ENCODE results near the gene CD300C.

CD300C gene

DNA sequence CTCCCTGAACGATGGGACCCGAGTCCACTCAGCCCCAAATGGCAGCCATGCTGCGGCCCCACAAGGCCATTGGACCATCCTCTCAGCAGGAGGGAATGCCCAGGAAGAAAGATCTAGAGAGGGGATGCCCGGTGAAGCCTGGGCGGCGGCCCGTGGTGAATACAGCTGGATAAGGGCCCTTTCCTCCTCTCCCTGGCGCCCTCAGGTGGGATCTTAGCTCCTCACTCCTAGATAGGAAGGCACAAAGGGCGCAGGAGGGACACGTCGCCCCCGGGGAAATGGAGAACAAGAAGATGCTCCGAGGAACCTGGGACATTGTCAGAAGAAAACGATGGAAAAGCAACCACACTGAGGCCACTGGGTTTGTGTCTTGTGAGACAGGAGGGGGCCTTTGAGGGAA lies 2.5 kb downstream of the CD300C start:
- no peak overlapping the region for H3K4me3 ChIP-seq (ENCODE audit: insufficient read depth, low read length, poor library complexity, severe bottlenecking)
- no peak overlapping the region for H3K4me2 ChIP-seq (ENCODE audit: low read depth, low read length, poor library complexity, severe bottlenecking)
- no peak overlapping the region for H2AFZ ChIP-seq (ENCODE audit: low read depth, low read length, severe bottlenecking)
- no peaks in the 10 kb centered on the region for H3K9me3 ChIP-seq (ENCODE audit: insufficient read depth, low read length)
- no peaks in the 10 kb centered on the region for H3K36me3 ChIP-seq (ENCODE audit: low read length)
- TF ChIP-seq EZH2phosphoT487 (conservative IDR thresholded peaks at IDR 0.05; ENCODE audit: low read length): no peak
- TF ChIP-seq, protein P1, sequence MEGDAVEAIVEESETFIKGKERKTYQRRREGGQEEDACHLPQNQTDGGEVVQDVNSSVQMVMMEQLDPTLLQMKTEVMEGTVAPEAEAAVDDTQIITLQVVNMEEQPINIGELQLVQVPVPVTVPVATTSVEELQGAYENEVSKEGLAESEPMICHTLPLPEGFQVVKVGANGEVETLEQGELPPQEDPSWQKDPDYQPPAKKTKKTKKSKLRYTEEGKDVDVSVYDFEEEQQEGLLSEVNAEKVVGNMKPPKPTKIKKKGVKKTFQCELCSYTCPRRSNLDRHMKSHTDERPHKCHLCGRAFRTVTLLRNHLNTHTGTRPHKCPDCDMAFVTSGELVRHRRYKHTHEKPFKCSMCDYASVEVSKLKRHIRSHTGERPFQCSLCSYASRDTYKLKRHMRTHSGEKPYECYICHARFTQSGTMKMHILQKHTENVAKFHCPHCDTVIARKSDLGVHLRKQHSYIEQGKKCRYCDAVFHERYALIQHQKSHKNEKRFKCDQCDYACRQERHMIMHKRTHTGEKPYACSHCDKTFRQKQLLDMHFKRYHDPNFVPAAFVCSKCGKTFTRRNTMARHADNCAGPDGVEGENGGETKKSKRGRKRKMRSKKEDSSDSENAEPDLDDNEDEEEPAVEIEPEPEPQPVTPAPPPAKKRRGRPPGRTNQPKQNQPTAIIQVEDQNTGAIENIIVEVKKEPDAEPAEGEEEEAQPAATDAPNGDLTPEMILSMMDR (IDR thresholded peaks at IDR 0.05; ENCODE audit: insufficient read depth, low read length, poor library complexity, severe bottlenecking): no peak
- H3F3A ChIP-seq (ENCODE audit: insufficient read depth): no peaks in the 10 kb centered on the region
- no peaks in the 10 kb centered on the region for H3K27me3 ChIP-seq (ENCODE audit: low read length)
- H3K9me2 ChIP-seq (replicated peaks; ENCODE audit: insufficient read depth, low read length): no peaks in the 10 kb centered on the region
- no peaks in the 10 kb centered on the region for H3K79me2 ChIP-seq (ENCODE audit: insufficient read depth, low read length)
- no peaks in the 10 kb centered on the region for H4K20me1 ChIP-seq (ENCODE audit: low read depth, low read length)
- no peak overlapping the region for H3K9ac ChIP-seq (ENCODE audit: low read length)
- H3K27ac ChIP-seq (ENCODE audit: low read depth, low read length): no peak overlapping the region

DNA sequence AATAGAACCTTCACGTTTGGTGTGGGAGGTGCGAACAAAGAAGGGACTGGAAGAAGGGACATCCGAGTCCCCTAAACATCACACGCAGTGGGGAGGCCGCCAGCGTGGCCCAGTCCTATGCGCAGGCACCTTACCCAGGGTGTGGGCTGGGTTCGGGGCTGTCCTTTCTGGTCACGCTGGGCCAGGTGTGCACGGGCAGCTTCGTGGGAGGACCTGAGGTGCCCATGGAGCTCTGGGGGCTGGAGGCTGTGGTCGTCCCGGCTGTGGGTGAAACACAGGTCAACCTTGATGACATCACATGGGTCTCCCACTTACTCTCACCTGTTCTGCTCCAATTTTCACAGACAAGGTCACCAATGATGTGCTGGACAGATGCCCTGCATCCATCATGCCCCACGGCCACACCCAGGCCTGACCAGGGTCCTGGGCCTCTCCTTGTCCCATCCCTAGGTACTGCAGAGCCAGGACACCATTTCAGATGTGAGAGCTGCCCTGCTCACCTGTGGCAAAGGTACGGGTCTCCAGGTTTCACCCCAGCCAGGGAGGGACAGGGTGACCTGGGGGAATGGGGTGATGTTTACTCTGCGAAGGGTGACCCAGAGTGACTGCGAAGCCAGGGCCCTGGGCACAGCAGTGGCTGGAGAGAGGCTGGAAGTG lies 3.1 kb downstream of the CD300C start:
- H3K9ac ChIP-seq (ENCODE audit: low read length): no peak overlapping the region
- no peaks in the 10 kb centered on the region for H3K9me2 ChIP-seq (replicated peaks; ENCODE audit: insufficient read depth, low read length)
- no peak overlapping the region for H2AFZ ChIP-seq (ENCODE audit: low read depth, low read length, severe bottlenecking)
- no peaks in the 10 kb centered on the region for H4K20me1 ChIP-seq (ENCODE audit: low read depth, low read length)
- H3F3A ChIP-seq (ENCODE audit: insufficient read depth): no peaks in the 10 kb centered on the region
- no peak overlapping the region for H3K4me3 ChIP-seq (ENCODE audit: insufficient read depth, low read length, poor library complexity, severe bottlenecking)
- H3K27ac ChIP-seq (ENCODE audit: low read depth, low read length): no peak overlapping the region
- TF ChIP-seq, protein P1 (IDR thresholded peaks at IDR 0.05; ENCODE audit: insufficient read depth, low read length, poor library complexity, severe bottlenecking): no peak
- TF ChIP-seq EZH2phosphoT487 (conservative IDR thresholded peaks at IDR 0.05; ENCODE audit: low read length): no peak
- no peaks in the 10 kb centered on the region for H3K79me2 ChIP-seq (ENCODE audit: insufficient read depth, low read length)
- no peak overlapping the region for H3K4me2 ChIP-seq (ENCODE audit: low read depth, low read length, poor library complexity, severe bottlenecking)
- no peaks in the 10 kb centered on the region for H3K36me3 ChIP-seq (ENCODE audit: low read length)
- H3K27me3 ChIP-seq (ENCODE audit: low read length): no peaks in the 10 kb centered on the region
- no peaks in the 10 kb centered on the region for H3K9me3 ChIP-seq (ENCODE audit: insufficient read depth, low read length)

GRCh38 chr17:74542166-74542565 lies 3.7 kb downstream of the CD300C start:
- no peaks in the 10 kb centered on the region for H3K79me2 ChIP-seq (ENCODE audit: insufficient read depth, low read length)
- H3K4me2 ChIP-seq (ENCODE audit: low read depth, low read length, poor library complexity, severe bottlenecking): no peak overlapping the region
- H3K27me3 ChIP-seq (ENCODE audit: low read length): no peaks in the 10 kb centered on the region

More at GRCh38 chr17:74542166-74542565, 3.7 kb downstream of the CD300C start:
- TF ChIP-seq EZH2phosphoT487 (conservative IDR thresholded peaks at IDR 0.05; ENCODE audit: low read length): no peak
- TF ChIP-seq, protein P1 (IDR thresholded peaks at IDR 0.05; ENCODE audit: insufficient read depth, low read length, poor library complexity, severe bottlenecking): no peak
- H3K9ac ChIP-seq (ENCODE audit: low read length): no peak overlapping the region
- no peaks in the 10 kb centered on the region for H3K9me2 ChIP-seq (replicated peaks; ENCODE audit: insufficient read depth, low read length)
- no peak overlapping the region for H2AFZ ChIP-seq (ENCODE audit: low read depth, low read length, severe bottlenecking)
- H3F3A ChIP-seq (ENCODE audit: insufficient read depth): no peaks in the 10 kb centered on the region
- no peak overlapping the region for H3K4me3 ChIP-seq (ENCODE audit: insufficient read depth, low read length, poor library complexity, severe bottlenecking)
- no peaks in the 10 kb centered on the region for H4K20me1 ChIP-seq (ENCODE audit: low read depth, low read length)
- no peaks in the 10 kb centered on the region for H3K36me3 ChIP-seq (ENCODE audit: low read length)
- H3K27ac ChIP-seq (ENCODE audit: low read depth, low read length): no peak overlapping the region
- no peaks in the 10 kb centered on the region for H3K9me3 ChIP-seq (ENCODE audit: insufficient read depth, low read length)

All from SU-DHL-6 (cell line).